ENCODE results near the gene ANKRD66. TPM values are rescaled to one million over a fixed set of nuclear protein-coding genes. Genes with fewer than 3 reads are reported as not detected.

Gene ANKRD66
- total and polyA plus RNA-seq, 2 donors (not counting 3 experiments of a cell fraction or from before 2014, with no cell fraction given): not detected

GRCh38 chr6:46758960-46759753 lies 12.4 kb downstream of the ANKRD66 start:
- no peaks in the 10 kb centered on the region for H3K9me1 ChIP-seq (replicated peaks; ENCODE audit: control insufficient read depth, extremely low read depth, insufficient read depth, low read length)
- H3K4me1 ChIP-seq (ENCODE audit: control insufficient read depth, extremely low read depth, insufficient read depth, low read length): no peaks in the 10 kb centered on the region
- no peaks in the 10 kb centered on the region for H3K79me2 ChIP-seq (ENCODE audit: control insufficient read depth, insufficient read depth, low read length)
- BruUV-seq (replicated peaks): no TSS peak
- ChIA-PET POLR2A (no interaction called here), CTCF (no interaction called here)
- no peak overlapping the region for H3K9ac ChIP-seq (replicated peaks; ENCODE audit: extremely low read depth, insufficient read depth, low read length)
- FAIRE-seq (no peak), DNase-seq (ENCODE audit: low read depth, low spot score) (no peak)
- H3K27ac ChIP-seq (ENCODE audit: insufficient read depth, low read depth, low read length): no peak overlapping the region
- no peaks in the 10 kb centered on the region for H3K9me3 ChIP-seq (replicated peaks; ENCODE audit: control insufficient read depth, insufficient read depth, low read length)
- no peak overlapping the region for H2AFZ ChIP-seq (ENCODE audit: low read depth, low read length)
- H3K27me3 ChIP-seq (ENCODE audit: control insufficient read depth in 2 of 2, insufficient read depth in 2 of 2, low read length in 2 of 2): peaks cover 0 to 5% of the 10 kb centered on the region in 2 experiments
- intact Hi-C loops (cut with micrococcal nuclease): no loop called here
- dilution Hi-C loops (cut with MboI; ENCODE audit: extremely low pct_ligation_motif_present, low sequenced_read_pairs): no loop called here
- no peaks in the 10 kb centered on the region for H3K36me3 ChIP-seq (ENCODE audit: control insufficient read depth in 2 of 2, extremely low read depth in 1 of 2, insufficient read depth in 2 of 2, low read length in 2 of 2)
- no peak for TF ChIP-seq MYC (IDR thresholded peaks at IDR 0.05; ENCODE audit: low read depth, low read length)
- TF ChIP-seq JUN (IDR thresholded peaks at IDR 0.05; ENCODE audit: borderline replicate concordance, insufficient read depth, insufficient read length, low read depth): no peak
- TF ChIP-seq, protein P1, sequence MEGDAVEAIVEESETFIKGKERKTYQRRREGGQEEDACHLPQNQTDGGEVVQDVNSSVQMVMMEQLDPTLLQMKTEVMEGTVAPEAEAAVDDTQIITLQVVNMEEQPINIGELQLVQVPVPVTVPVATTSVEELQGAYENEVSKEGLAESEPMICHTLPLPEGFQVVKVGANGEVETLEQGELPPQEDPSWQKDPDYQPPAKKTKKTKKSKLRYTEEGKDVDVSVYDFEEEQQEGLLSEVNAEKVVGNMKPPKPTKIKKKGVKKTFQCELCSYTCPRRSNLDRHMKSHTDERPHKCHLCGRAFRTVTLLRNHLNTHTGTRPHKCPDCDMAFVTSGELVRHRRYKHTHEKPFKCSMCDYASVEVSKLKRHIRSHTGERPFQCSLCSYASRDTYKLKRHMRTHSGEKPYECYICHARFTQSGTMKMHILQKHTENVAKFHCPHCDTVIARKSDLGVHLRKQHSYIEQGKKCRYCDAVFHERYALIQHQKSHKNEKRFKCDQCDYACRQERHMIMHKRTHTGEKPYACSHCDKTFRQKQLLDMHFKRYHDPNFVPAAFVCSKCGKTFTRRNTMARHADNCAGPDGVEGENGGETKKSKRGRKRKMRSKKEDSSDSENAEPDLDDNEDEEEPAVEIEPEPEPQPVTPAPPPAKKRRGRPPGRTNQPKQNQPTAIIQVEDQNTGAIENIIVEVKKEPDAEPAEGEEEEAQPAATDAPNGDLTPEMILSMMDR (IDR thresholded peaks at IDR 0.05; ENCODE audit: extremely low read depth in 1 of 2, insufficient read depth in 1 of 2, low read depth in 1 of 2, low read length in 2 of 2): no peak
- no peak for TF ChIP-seq GATA2 (IDR thresholded peaks at IDR 0.05; ENCODE audit: insufficient read depth, insufficient read length, low read depth, low read length)
- H3K4me3 ChIP-seq (replicated peaks in 1 of 3; ENCODE audit: insufficient read depth in 1 of 3, low read depth in 1 of 3, low read length in 3 of 3): no peak overlapping the region
- no peak overlapping the region for H3K4me2 ChIP-seq (ENCODE audit: insufficient read depth, low read length)
- H4K20me1 ChIP-seq (replicated peaks; ENCODE audit: control insufficient read depth, extremely low read depth, insufficient read depth, low read length): no peaks in the 10 kb centered on the region

DNA sequence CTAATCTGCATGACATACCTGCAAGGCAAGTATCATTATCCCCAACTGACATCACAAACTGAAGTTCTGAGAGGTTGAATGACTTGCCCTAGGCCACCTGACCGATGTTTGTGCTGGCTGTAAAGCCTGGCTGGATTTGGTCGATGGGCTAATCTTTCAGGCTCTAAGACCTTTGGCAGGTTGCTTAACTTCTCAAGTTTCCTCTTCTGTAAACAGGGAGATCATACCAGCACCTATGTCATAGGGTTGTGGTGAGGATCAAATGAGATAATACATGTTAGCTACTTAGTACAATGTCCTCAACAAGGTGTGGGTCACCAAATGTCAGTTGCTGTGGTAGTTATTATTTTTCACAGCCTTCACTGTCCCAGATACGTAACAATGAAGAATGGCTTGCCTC lies 14.2 kb downstream of the ANKRD66 start:
- Histone ChIP-seq H3K4me2 (ENCODE audit: insufficient read depth, low read length) (no peak overlapping the region), H3K36me3 (ENCODE audit: control insufficient read depth in 2 of 2, extremely low read depth in 1 of 2, insufficient read depth in 2 of 2, low read length in 2 of 2) (no peaks in the 10 kb centered on the region), H2AFZ (ENCODE audit: low read depth, low read length) (no peak overlapping the region), H3K4me3 (replicated peaks in 1 of 3; ENCODE audit: insufficient read depth in 1 of 3, low read depth in 1 of 3, low read length in 3 of 3) (no peak overlapping the region), H4K20me1 (replicated peaks; ENCODE audit: control insufficient read depth, extremely low read depth, insufficient read depth, low read length) (no peaks in the 10 kb centered on the region), H3K9ac (replicated peaks; ENCODE audit: extremely low read depth, insufficient read depth, low read length) (no peak overlapping the region), H3K9me3 (replicated peaks; ENCODE audit: control insufficient read depth, insufficient read depth, low read length) (no peaks in the 10 kb centered on the region), H3K79me2 (ENCODE audit: control insufficient read depth, insufficient read depth, low read length) (no peaks in the 10 kb centered on the region), H3K9me1 (replicated peaks; ENCODE audit: control insufficient read depth, extremely low read depth, insufficient read depth, low read length) (no peaks in the 10 kb centered on the region), H3K27me3 (ENCODE audit: control insufficient read depth in 2 of 2, insufficient read depth in 2 of 2, low read length in 2 of 2) (peaks cover 0 to 5% of the 10 kb centered on the region in 2 experiments), H3K27ac (ENCODE audit: insufficient read depth, low read depth, low read length) (no peak overlapping the region), H3K4me1 (ENCODE audit: control insufficient read depth, extremely low read depth, insufficient read depth, low read length) (no peaks in the 10 kb centered on the region)
- DNase-seq (ENCODE audit: low read depth, low spot score): no peak
- ChIA-PET CTCF (interaction anchor here (1.0 kb wide), 1 partner anchor 47 kb away, joined by 3 read pairs; no protein-coding TSS in a partner anchor), POLR2A (no interaction called here)
- no TSS peak for BruUV-seq (replicated peaks)
- intact Hi-C loops (cut with micrococcal nuclease): no loop called here
- dilution Hi-C loops (cut with MboI; ENCODE audit: extremely low pct_ligation_motif_present, low sequenced_read_pairs): no loop called here
- TF ChIP-seq, protein P2, sequence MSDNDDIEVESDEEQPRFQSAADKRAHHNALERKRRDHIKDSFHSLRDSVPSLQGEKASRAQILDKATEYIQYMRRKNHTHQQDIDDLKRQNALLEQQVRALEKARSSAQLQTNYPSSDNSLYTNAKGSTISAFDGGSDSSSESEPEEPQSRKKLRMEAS (IDR thresholded peaks at IDR 0.05; ENCODE audit: insufficient read depth, insufficient read length): no peak
- TF ChIP-seq, protein P1 (IDR thresholded peaks at IDR 0.05; ENCODE audit: extremely low read depth in 1 of 2, insufficient read depth in 1 of 2, low read depth in 1 of 2, low read length in 2 of 2): no peak
- TF ChIP-seq FOS (IDR thresholded peaks at IDR 0.05; ENCODE audit: borderline replicate concordance, insufficient read depth, low read length): no peak
- no peak for TF ChIP-seq GATA2 (IDR thresholded peaks at IDR 0.05; ENCODE audit: insufficient read depth, insufficient read length, low read depth, low read length)
- no peak for TF ChIP-seq POLR2A (IDR thresholded peaks at IDR 0.05; ENCODE audit: low read depth, low read length)
- no peak for TF ChIP-seq MYC (IDR thresholded peaks at IDR 0.05; ENCODE audit: low read depth, low read length)
- no peak for TF ChIP-seq POLR2AphosphoS5 (IDR thresholded peaks at IDR 0.05; ENCODE audit: insufficient read depth, low read depth, low read length)
- TF ChIP-seq JUN (IDR thresholded peaks at IDR 0.05; ENCODE audit: borderline replicate concordance, insufficient read depth, insufficient read length, low read depth): no peak
- TF ChIP-seq EZH2 (IDR thresholded peaks at IDR 0.05; ENCODE audit: borderline replicate concordance, low read depth, low read length, severe bottlenecking): no peak
- FAIRE-seq: no peak
